H9 (cell line): ENCODE data around the gene RASGEF1C. TPM values are rescaled to one million over a fixed set of nuclear protein-coding genes. Genes with fewer than 3 reads are reported as not detected.

ENCODE experiments used
- DNase-seq: peaks from one replicate; pipeline ENCODE4 v3.0.0-alpha.2; 2017
- H2AFZ ChIP-seq: one replicate; pipeline ENCODE4 v1.6.1; 2013; ENCODE audit warnings: mild to moderate bottlenecking, low read length, control low read depth, moderate library complexity
- H2AK5ac ChIP-seq: 2 replicates; pipeline ENCODE4 v1.6.1; 2013; ENCODE audit warnings: low read length, control low read depth, mixed read lengths; ENCODE audit not compliant: insufficient read length
- H2BK120ac ChIP-seq: one replicate; pipeline ENCODE4 v1.6.1; 2013; ENCODE audit warnings: low read depth, mild to moderate bottlenecking, low read length, control low read depth, inconsistent platforms; ENCODE audit not compliant: poor library complexity, severe bottlenecking
- H2BK12ac ChIP-seq: 2 replicates; pipeline ENCODE4 v1.6.1; 2013; ENCODE audit warnings: low read length, control low read depth, mixed read lengths, low read depth; ENCODE audit not compliant: insufficient read length
- H2BK15ac ChIP-seq: 2 replicates; pipeline ENCODE4 v1.6.1; 2013; ENCODE audit warnings: low read depth, low read length, control low read depth
- H2BK20ac ChIP-seq: one replicate; pipeline ENCODE4 v1.6.1; 2013; ENCODE audit warnings: low read depth, mild to moderate bottlenecking, low read length, control low read depth, inconsistent platforms; ENCODE audit not compliant: poor library complexity, severe bottlenecking
- H2BK5ac ChIP-seq: 2 replicates; pipeline ENCODE4 v1.6.1; 2013; ENCODE audit warnings: low read length, control low read depth, mixed read lengths; ENCODE audit not compliant: insufficient read length
- H3K14ac ChIP-seq: 2 replicates; pipeline ENCODE4 v1.6.1; 2013; ENCODE audit warnings: low read length, control low read depth; ENCODE audit not compliant: insufficient read depth
- H3K18ac ChIP-seq: 2 replicates; pipeline ENCODE4 v1.6.1; 2013; ENCODE audit warnings: low read depth, mild to moderate bottlenecking, mixed read lengths, low read length, control low read depth; ENCODE audit not compliant: insufficient read length
- H3K23ac ChIP-seq: 2 replicates; pipeline ENCODE4 v1.6.1; 2013; ENCODE audit warnings: low read length, control low read depth, mixed read lengths, low read depth; ENCODE audit not compliant: insufficient read length
- H3K23me2 ChIP-seq: 2 replicates; pipeline ENCODE4 v1.6.1; 2013; ENCODE audit warnings: low read depth, mild to moderate bottlenecking, mixed read lengths, low read length, control low read depth; ENCODE audit not compliant: insufficient read length, poor library complexity, severe bottlenecking
- H3K27ac ChIP-seq: 2 replicates; pipeline ENCODE4 v1.5.1; 2013; ENCODE audit warnings: low read length, control low read depth, mixed read lengths, low read depth; ENCODE audit not compliant: insufficient read length
- H3K27me3 ChIP-seq: 2 replicates; pipeline ENCODE4 v1.6.1; 2013; ENCODE audit warnings: low read length, control low read depth, inconsistent platforms; ENCODE audit not compliant: insufficient read depth
- H3K4ac ChIP-seq: 2 replicates; pipeline ENCODE4 v1.6.1; 2013; ENCODE audit warnings: low read depth, mild to moderate bottlenecking, control low read depth, inconsistent platforms, low read length, moderate library complexity
- H3K4me1 ChIP-seq: 2 replicates; pipeline ENCODE4 v1.6.1; 2013; ENCODE audit warnings: low read length, control low read depth, inconsistent platforms; ENCODE audit not compliant: insufficient read depth
- H3K4me2 ChIP-seq: 2 replicates; pipeline ENCODE4 v1.6.1; 2013; ENCODE audit warnings: low read length, control low read depth, mixed read lengths; ENCODE audit not compliant: insufficient read length, insufficient read depth
- H3K56ac ChIP-seq: 2 replicates; pipeline ENCODE4 v1.6.1; 2013; ENCODE audit warnings: low read depth, mild to moderate bottlenecking, mixed read lengths, low read length, control low read depth; ENCODE audit not compliant: insufficient read length
- H3K79me1 ChIP-seq: 2 replicates; pipeline ENCODE4 v1.6.1; 2013; ENCODE audit warnings: low read depth, mild to moderate bottlenecking, moderate library complexity, low read length, control low read depth, inconsistent platforms; ENCODE audit not compliant: insufficient read depth, poor library complexity, severe bottlenecking
- H3K79me2 ChIP-seq: 2 replicates; pipeline ENCODE4 v1.6.1; 2013; ENCODE audit warnings: low read length, control low read depth, inconsistent platforms; ENCODE audit not compliant: insufficient read depth
- H3K9ac ChIP-seq: 2 replicates; pipeline ENCODE4 v1.6.1; 2013; ENCODE audit warnings: low read length, control low read depth, mixed read lengths; ENCODE audit not compliant: insufficient read length; ENCODE audit errors: extremely low read depth
- H3K9me3 ChIP-seq: one replicate; pipeline ENCODE4 v1.6.1; 2013; ENCODE audit warnings: low read depth, low read length, inconsistent platforms; ENCODE audit not compliant: control insufficient read depth
- H3T11ph ChIP-seq: one replicate; pipeline ENCODE4 v1.6.1; 2013; ENCODE audit warnings: mild to moderate bottlenecking, low read length, control low read depth, inconsistent platforms
- H4K20me1 ChIP-seq: one replicate; pipeline ENCODE4 v1.6.1; 2013; ENCODE audit not compliant: control insufficient read depth, insufficient read length, insufficient read depth
- H4K5ac ChIP-seq: 2 replicates; pipeline ENCODE4 v1.6.1; 2013; ENCODE audit warnings: low read depth, mild to moderate bottlenecking, mixed read lengths, low read length, control low read depth; ENCODE audit not compliant: insufficient read length
- H4K8ac ChIP-seq: replicated peaks from 2 replicates; pipeline ENCODE4 v1.6.1; 2013; ENCODE audit warnings: low read length, control low read depth, mixed read lengths, low read depth; ENCODE audit not compliant: insufficient read length
- H4K91ac ChIP-seq: 2 replicates; pipeline ENCODE4 v1.6.1; 2013; ENCODE audit warnings: low read depth, mild to moderate bottlenecking, moderate library complexity, mixed read lengths, low read length, control low read depth; ENCODE audit not compliant: insufficient read length
- H3K27ac Mint-ChIP-seq, 3 experiments: 2 replicates in 2 of 3; 3 replicates in 1 of 3; pipeline ENCODE4 v1.8.0; 2020 to 2021; ENCODE audit warnings: mixed read lengths in 3 of 3, mild to moderate bottlenecking in 1 of 3, moderate library complexity in 1 of 3
- H3K27me3 Mint-ChIP-seq: 2 replicates; pipeline ENCODE4 v1.8.0; 2021; ENCODE audit warnings: low read depth, mild to moderate bottlenecking, moderate library complexity, mixed read lengths
- H3K36me3 Mint-ChIP-seq, 3 experiments: 2 replicates in 2 of 3; 3 replicates in 1 of 3; pipeline ENCODE4 v1.8.0; 2020 to 2021; ENCODE audit warnings: low read depth in 3 of 3, mixed read lengths in 3 of 3; ENCODE audit not compliant: insufficient read depth in 1 of 3
- H3K4me1 Mint-ChIP-seq, 2 experiments: 2 replicates each; pipeline ENCODE4 v1.8.0; 2020; ENCODE audit warnings: mixed read lengths in 2 of 2
- H3K4me3 Mint-ChIP-seq, 2 experiments: 2 replicates in 1 of 2; 3 replicates in 1 of 2; pipeline ENCODE4 v1.8.0; 2020 to 2021; ENCODE audit warnings: mild to moderate bottlenecking in 2 of 2, mixed read lengths in 2 of 2, moderate library complexity in 1 of 2
- H3K9me3 Mint-ChIP-seq, 2 experiments: 2 replicates in 1 of 2; 3 replicates in 1 of 2; pipeline ENCODE4 v1.8.0; 2020; ENCODE audit warnings: mild to moderate bottlenecking in 2 of 2, mixed read lengths in 2 of 2, moderate library complexity in 1 of 2
- WGBS: extraction: QIAGEN DNeasy Blood & Tissue Kit; methylation state at CpG from one replicate; pipeline ENCODE4 v1.1.7; 2013; ENCODE audit warnings: missing lambda C conversion rate, low lambda C conversion rate, mixed read lengths; ENCODE audit not compliant: insufficient read length; ENCODE audit errors: extremely low coverage; 5-methylcytosine and 5-hydroxymethylcytosine counted together
- total RNA-seq: library from RNA; stranded (reverse); gene quantifications from 2 replicates; pipeline ENCODE4 v1.2.1, GENCODE V29; 2021
- TF ChIP-seq, protein P1 (sequence below): fragments of 200-600 bp; sonication (generic); conservative IDR thresholded peaks from 3 replicates; pipeline ENCODE4 v1.8.0; 2021; ENCODE audit warnings: antibody characterized with exemption, mild to moderate bottlenecking

RASGEF1C gene
- total RNA-seq, 1 experiment from 2014 or later = 0.83 TPM

GRCh38 chr5:180193749-180194375, 15.1 kb downstream of the RASGEF1C start:
- Histone ChIP-seq H2BK120ac (no peak overlapping the region), H3K79me1 (no peaks in the 10 kb centered on the region), H3K23me2 (no peaks in the 10 kb centered on the region), H3K56ac (no peak overlapping the region), H3K9me3 (no peaks in the 10 kb centered on the region), H3K79me2 (no peaks in the 10 kb centered on the region), H2BK5ac (no peak overlapping the region), H3K27ac (no peak overlapping the region), H3K9ac (no peak overlapping the region), H4K91ac (no peak overlapping the region), H3K27me3 (no peaks in the 10 kb centered on the region), H3K14ac (no peak overlapping the region), H2AK5ac (no peak overlapping the region), H4K8ac (no peak overlapping the region), H3K4me1 (no peaks in the 10 kb centered on the region), H2BK12ac (no peak overlapping the region), H3K4me2 (no peak overlapping the region), H3T11ph (no peak overlapping the region), H2BK20ac (no peak overlapping the region), H4K5ac (no peak overlapping the region), H3K18ac (no peak overlapping the region), H2AFZ (no peak overlapping the region), H3K23ac (no peak overlapping the region), H3K4ac (no peak overlapping the region), H2BK15ac (no peak overlapping the region), H4K20me1 (no peaks in the 10 kb centered on the region)
- peaks cover 0 to 4% (median 2%) of the 10 kb centered on the region in 3 experiments; a peak in 2 of 7 replicates for H3K36me3 Mint-ChIP-seq
- no peak for DNase-seq
- TF ChIP-seq, protein P1, sequence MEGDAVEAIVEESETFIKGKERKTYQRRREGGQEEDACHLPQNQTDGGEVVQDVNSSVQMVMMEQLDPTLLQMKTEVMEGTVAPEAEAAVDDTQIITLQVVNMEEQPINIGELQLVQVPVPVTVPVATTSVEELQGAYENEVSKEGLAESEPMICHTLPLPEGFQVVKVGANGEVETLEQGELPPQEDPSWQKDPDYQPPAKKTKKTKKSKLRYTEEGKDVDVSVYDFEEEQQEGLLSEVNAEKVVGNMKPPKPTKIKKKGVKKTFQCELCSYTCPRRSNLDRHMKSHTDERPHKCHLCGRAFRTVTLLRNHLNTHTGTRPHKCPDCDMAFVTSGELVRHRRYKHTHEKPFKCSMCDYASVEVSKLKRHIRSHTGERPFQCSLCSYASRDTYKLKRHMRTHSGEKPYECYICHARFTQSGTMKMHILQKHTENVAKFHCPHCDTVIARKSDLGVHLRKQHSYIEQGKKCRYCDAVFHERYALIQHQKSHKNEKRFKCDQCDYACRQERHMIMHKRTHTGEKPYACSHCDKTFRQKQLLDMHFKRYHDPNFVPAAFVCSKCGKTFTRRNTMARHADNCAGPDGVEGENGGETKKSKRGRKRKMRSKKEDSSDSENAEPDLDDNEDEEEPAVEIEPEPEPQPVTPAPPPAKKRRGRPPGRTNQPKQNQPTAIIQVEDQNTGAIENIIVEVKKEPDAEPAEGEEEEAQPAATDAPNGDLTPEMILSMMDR = no peak
- H3K4me3 Mint-ChIP-seq = no peak overlapping the region
- H3K9me3 Mint-ChIP-seq = peaks cover 6 to 12% of the 10 kb centered on the region in 2 experiments
- H3K4me1 Mint-ChIP-seq = no peaks in the 10 kb centered on the region
- WGBS = no CpG with 5 or more reads among the region's 24 CpGs
- no peak overlapping the region for H3K27ac Mint-ChIP-seq
- H3K27me3 Mint-ChIP-seq = peaks cover 2% of the 10 kb centered on the region
